Measurements from ENCODE around the gene LUZP1.

GRCh38 chr1:23171181-23171755 is 2.6 kb upstream of the LUZP1 start:
- no peak for TF ChIP-seq CTCF (IDR thresholded peaks at IDR 0.05)
- no peak for TF ChIP-seq POLR2A (IDR thresholded peaks at IDR 0.05)
